Measurements from ENCODE around the gene PALM3. TPM values are rescaled to one million over a fixed set of nuclear protein-coding genes. Genes with fewer than 3 reads are reported as not detected.

PALM3 gene
- total and polyA plus RNA-seq, 2 experiments from 2014 or later = 2.1 to 3.4 TPM

DNA sequence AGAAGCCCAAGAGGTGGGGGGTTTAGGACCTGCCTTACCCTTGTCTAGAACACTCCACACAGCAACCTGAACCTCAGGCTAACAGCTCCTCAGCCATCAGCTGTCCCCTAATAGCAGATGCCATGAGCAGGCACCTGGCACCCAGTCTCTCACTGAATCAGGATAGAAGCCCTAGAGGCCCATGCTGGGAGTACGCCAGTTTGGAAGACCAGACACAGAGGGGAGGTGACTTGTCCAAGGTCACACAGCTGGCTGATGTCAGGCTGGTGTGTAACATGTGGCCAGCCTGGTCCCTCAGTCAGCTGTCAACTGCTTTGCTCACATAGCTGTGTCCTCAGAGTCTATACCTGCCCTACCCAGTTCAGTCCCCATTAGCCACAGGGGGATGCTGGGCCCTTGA is 41.4 kb upstream of the PALM3 start:
- no peaks in the 10 kb centered on the region for H3K9me2 ChIP-seq (replicated peaks; ENCODE audit: insufficient read depth)
- peaks cover 3% of the 10 kb centered on the region for H3K79me2 ChIP-seq
- no peaks in the 10 kb centered on the region for H3K36me3 ChIP-seq (replicated peaks; ENCODE audit: insufficient read depth, low read depth)
- no peak for TF ChIP-seq EZH2phosphoT487 (IDR thresholded peaks at IDR 0.05; ENCODE audit: low read depth, severe bottlenecking, unreplicated experiment)
- H3K27me3 ChIP-seq = no peaks in the 10 kb centered on the region
- DNase-seq (ENCODE audit: low spot score) = no peak
- H4K20me1 ChIP-seq (ENCODE audit: insufficient read depth, poor library complexity, severe bottlenecking) = no peaks in the 10 kb centered on the region
- WGBS (ENCODE audit: low lambda C conversion rate, missing lambda C conversion rate) = 100% methylated on average over 1 of the region's 1 CpG
- H3K4me1 ChIP-seq (ENCODE audit: insufficient read depth) = no peaks in the 10 kb centered on the region
- no peak overlapping the region for H3K4me3 ChIP-seq
- H3K9me3 ChIP-seq (ENCODE audit: low read depth) = no peaks in the 10 kb centered on the region
- no peak overlapping the region for H3K4me2 ChIP-seq
- H2AFZ ChIP-seq = no peak overlapping the region
- H3K27ac ChIP-seq = no peak overlapping the region

- DNase-seq (ENCODE audit: low spot score) = no peak
- Histone ChIP-seq H3K4me1 (ENCODE audit: insufficient read depth) (no peaks in the 10 kb centered on the region), H3K27ac (no peak overlapping the region), H4K20me1 (ENCODE audit: insufficient read depth, poor library complexity, severe bottlenecking) (no peaks in the 10 kb centered on the region), H3K36me3 (replicated peaks; ENCODE audit: insufficient read depth, low read depth) (no peaks in the 10 kb centered on the region), H3K4me2 (no peak overlapping the region), H3K9me3 (ENCODE audit: low read depth) (no peaks in the 10 kb centered on the region), H3K4me3 (no peak overlapping the region), H3K79me2 (no peaks in the 10 kb centered on the region), H3K9me2 (replicated peaks; ENCODE audit: insufficient read depth) (no peaks in the 10 kb centered on the region), H2AFZ (no peak overlapping the region), H3K27me3 (no peaks in the 10 kb centered on the region)
- TF ChIP-seq CTCF (IDR thresholded peaks at IDR 0.05; ENCODE audit: poor library complexity) (no peak), EZH2 (IDR thresholded peaks at IDR 0.05; ENCODE audit: borderline replicate concordance) (no peak), EZH2phosphoT487 (IDR thresholded peaks at IDR 0.05; ENCODE audit: low read depth, severe bottlenecking, unreplicated experiment) (no peak)
- 93% methylated on average over 10 of the region's 10 CpGs for WGBS (ENCODE audit: low lambda C conversion rate, missing lambda C conversion rate)
These were observed 40.9 kb upstream of the PALM3 start for GRCh38 chr19:14102756-14103155.

DNA sequence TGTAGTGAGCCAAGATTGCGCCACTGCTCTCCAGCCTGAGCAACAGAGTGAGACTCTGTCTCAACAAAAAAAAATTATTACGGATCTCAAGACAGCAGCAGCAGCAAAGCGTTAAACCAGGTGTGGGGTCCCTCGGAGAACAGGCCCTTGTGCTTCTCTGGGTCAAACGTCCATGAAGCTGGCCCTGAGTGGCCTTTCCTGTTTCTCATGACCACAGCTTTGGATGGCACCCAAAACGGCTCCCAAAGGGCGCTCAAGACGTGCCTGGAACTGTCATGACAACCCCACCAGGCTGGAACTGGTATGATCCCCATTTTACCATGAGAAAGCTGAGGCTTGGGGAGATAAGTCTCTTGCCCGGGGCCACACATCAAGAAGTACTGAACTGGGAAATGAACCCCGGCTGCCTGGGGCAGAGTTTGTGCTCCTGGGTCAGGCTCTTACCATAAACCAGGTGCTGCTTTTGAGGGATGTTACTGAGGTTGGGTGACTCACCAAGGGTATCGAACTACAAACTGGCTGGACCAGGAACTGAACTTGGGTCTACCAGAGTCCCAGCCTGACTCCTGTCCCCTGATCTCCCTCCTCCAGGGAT is 40.3 kb upstream of the PALM3 start:
- H3K27me3 ChIP-seq = no peaks in the 10 kb centered on the region
- no peak overlapping the region for H3K4me2 ChIP-seq
- no peaks in the 10 kb centered on the region for H3K4me1 ChIP-seq (ENCODE audit: insufficient read depth)
- 94% methylated on average over 11 of the region's 11 CpGs for WGBS (ENCODE audit: low lambda C conversion rate, missing lambda C conversion rate)
- H3K79me2 ChIP-seq = no peaks in the 10 kb centered on the region
- H3K4me3 ChIP-seq = no peak overlapping the region
- no peaks in the 10 kb centered on the region for H3K9me3 ChIP-seq (ENCODE audit: low read depth)
- H3K27ac ChIP-seq = no peak overlapping the region
- no peaks in the 10 kb centered on the region for H4K20me1 ChIP-seq (ENCODE audit: insufficient read depth, poor library complexity, severe bottlenecking)
- no peaks in the 10 kb centered on the region for H3K36me3 ChIP-seq (replicated peaks; ENCODE audit: insufficient read depth, low read depth)
- H3K9me2 ChIP-seq (replicated peaks; ENCODE audit: insufficient read depth) = no peaks in the 10 kb centered on the region
- TF ChIP-seq EZH2phosphoT487 (IDR thresholded peaks at IDR 0.05; ENCODE audit: low read depth, severe bottlenecking, unreplicated experiment) = no peak
- TF ChIP-seq CTCF (IDR thresholded peaks at IDR 0.05; ENCODE audit: poor library complexity) = no peak
- TF ChIP-seq EZH2 (IDR thresholded peaks at IDR 0.05; ENCODE audit: borderline replicate concordance) = no peak
- DNase-seq (ENCODE audit: low spot score) = no peak
- no peak overlapping the region for H2AFZ ChIP-seq

- no peak for DNase-seq (ENCODE audit: low spot score)
- no peak overlapping the region for H2AFZ ChIP-seq
- H3K27ac ChIP-seq = no peak overlapping the region
- no peaks in the 10 kb centered on the region for H3K9me2 ChIP-seq (replicated peaks; ENCODE audit: insufficient read depth)
- H4K20me1 ChIP-seq (ENCODE audit: insufficient read depth, poor library complexity, severe bottlenecking) = no peaks in the 10 kb centered on the region
- no peaks in the 10 kb centered on the region for H3K4me1 ChIP-seq (ENCODE audit: insufficient read depth)
- no peaks in the 10 kb centered on the region for H3K9me3 ChIP-seq (ENCODE audit: low read depth)
- H3K4me2 ChIP-seq = no peak overlapping the region
- no peak overlapping the region for H3K4me3 ChIP-seq
- WGBS (ENCODE audit: low lambda C conversion rate, missing lambda C conversion rate) = 96% methylated on average over 6 of the region's 6 CpGs
- no peaks in the 10 kb centered on the region for H3K27me3 ChIP-seq
- no peaks in the 10 kb centered on the region for H3K79me2 ChIP-seq
- H3K36me3 ChIP-seq (replicated peaks; ENCODE audit: insufficient read depth, low read depth) = no peaks in the 10 kb centered on the region
- TF ChIP-seq EZH2 (IDR thresholded peaks at IDR 0.05; ENCODE audit: borderline replicate concordance) (no peak), EZH2phosphoT487 (IDR thresholded peaks at IDR 0.05; ENCODE audit: low read depth, severe bottlenecking, unreplicated experiment) (no peak), CTCF (IDR thresholded peaks at IDR 0.05; ENCODE audit: poor library complexity) (no peak)
These were observed 39.2 kb upstream of the PALM3 start for GRCh38 chr19:14101003-14101545.

Measured in hepatocyte (in vitro differentiated cells).